Glutamatergic neuron (in vitro differentiated cells): ENCODE results near the gene CPNE7. TPM values are rescaled to one million over a fixed set of nuclear protein-coding genes. Genes with fewer than 3 reads are reported as not detected.

ENCODE experiments used
- DNase-seq: peaks from one replicate; pipeline ENCODE4 v3.0.0; 2022
- H3K27ac Mint-ChIP-seq: one replicate; pipeline ENCODE4 v1.8.0; 2020; ENCODE audit warnings: mild to moderate bottlenecking, mixed read lengths, inconsistent platforms; ENCODE audit not compliant: unreplicated experiment
- H3K27me3 Mint-ChIP-seq: one replicate; pipeline ENCODE4 v1.8.0; 2020; ENCODE audit warnings: mild to moderate bottlenecking, moderate library complexity, mixed read lengths, inconsistent platforms; ENCODE audit not compliant: unreplicated experiment
- H3K36me3 Mint-ChIP-seq: one replicate; pipeline ENCODE4 v1.8.0; 2020; ENCODE audit warnings: mild to moderate bottlenecking, mixed read lengths, inconsistent platforms; ENCODE audit not compliant: unreplicated experiment
- H3K4me1 Mint-ChIP-seq: one replicate; pipeline ENCODE4 v1.8.0; 2020; ENCODE audit warnings: mild to moderate bottlenecking, low read depth, mixed read lengths, inconsistent platforms; ENCODE audit not compliant: unreplicated experiment
- H3K4me3 Mint-ChIP-seq: one replicate; pipeline ENCODE4 v1.8.0; 2020; ENCODE audit warnings: mild to moderate bottlenecking, mixed read lengths, inconsistent platforms; ENCODE audit not compliant: unreplicated experiment
- H3K9me3 Mint-ChIP-seq: one replicate; pipeline ENCODE4 v1.8.0; 2020; ENCODE audit warnings: mild to moderate bottlenecking, moderate library complexity, mixed read lengths, inconsistent platforms; ENCODE audit not compliant: unreplicated experiment
- total RNA-seq: library from RNA; stranded (reverse); fragmentation: NEBNext Ultra II Directional; extraction: Animal tissue kit (Norgen Biotek cat#: 25700); gene quantifications from one replicate; pipeline ENCODE4 v1.2.1, GENCODE V29; 2021; ENCODE audit not compliant: unreplicated experiment
- TF ChIP-seq, protein P1 (sequence below): fragments of 200-600 bp; sonication (generic); IDR thresholded peaks from one replicate; pipeline ENCODE4 v1.5.0; 2021; ENCODE audit not compliant: partially characterized antibody, unreplicated experiment

CPNE7 gene
- total RNA-seq, 1 donor from 2014 or later = 17.8 TPM

DNA sequence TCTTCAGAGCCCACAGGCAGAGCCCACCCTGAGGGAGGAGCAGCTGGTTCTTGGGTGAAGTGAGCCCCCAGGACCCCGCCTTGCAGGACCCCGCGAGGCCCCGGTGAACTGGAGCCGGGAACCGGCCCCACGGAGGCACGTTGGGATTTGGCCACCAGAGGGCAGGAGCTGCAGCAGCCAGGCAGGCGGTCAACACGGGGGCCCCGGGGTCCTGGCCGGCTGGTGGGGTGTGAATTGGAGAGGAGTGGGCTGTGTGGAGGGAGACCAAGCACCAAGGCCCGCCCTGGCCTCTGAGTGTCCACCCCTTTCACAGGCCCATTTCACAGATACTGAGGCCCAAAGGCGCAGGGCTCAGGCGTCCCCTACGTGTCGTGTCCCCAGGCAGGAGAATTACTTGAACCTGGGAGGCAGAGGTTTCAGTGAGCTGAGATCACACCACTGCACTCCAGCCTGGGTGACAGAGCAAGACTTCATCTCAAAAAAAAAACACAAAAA is 40.1 kb downstream of the CPNE7 start:
- peak; percentile 54 for DNase-seq
- Mint-ChIP-seq H3K4me3 (no peak overlapping the region), H3K36me3 (peaks cover 5% of the 10 kb centered on the region), H3K27me3 (peaks cover 10% of the 10 kb centered on the region), H3K27ac (no peak overlapping the region), H3K4me1 (peaks cover 10% of the 10 kb centered on the region), H3K9me3 (peaks cover 6% of the 10 kb centered on the region)
- TF ChIP-seq, protein P1, sequence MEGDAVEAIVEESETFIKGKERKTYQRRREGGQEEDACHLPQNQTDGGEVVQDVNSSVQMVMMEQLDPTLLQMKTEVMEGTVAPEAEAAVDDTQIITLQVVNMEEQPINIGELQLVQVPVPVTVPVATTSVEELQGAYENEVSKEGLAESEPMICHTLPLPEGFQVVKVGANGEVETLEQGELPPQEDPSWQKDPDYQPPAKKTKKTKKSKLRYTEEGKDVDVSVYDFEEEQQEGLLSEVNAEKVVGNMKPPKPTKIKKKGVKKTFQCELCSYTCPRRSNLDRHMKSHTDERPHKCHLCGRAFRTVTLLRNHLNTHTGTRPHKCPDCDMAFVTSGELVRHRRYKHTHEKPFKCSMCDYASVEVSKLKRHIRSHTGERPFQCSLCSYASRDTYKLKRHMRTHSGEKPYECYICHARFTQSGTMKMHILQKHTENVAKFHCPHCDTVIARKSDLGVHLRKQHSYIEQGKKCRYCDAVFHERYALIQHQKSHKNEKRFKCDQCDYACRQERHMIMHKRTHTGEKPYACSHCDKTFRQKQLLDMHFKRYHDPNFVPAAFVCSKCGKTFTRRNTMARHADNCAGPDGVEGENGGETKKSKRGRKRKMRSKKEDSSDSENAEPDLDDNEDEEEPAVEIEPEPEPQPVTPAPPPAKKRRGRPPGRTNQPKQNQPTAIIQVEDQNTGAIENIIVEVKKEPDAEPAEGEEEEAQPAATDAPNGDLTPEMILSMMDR = peak; percentile 52

DNA sequence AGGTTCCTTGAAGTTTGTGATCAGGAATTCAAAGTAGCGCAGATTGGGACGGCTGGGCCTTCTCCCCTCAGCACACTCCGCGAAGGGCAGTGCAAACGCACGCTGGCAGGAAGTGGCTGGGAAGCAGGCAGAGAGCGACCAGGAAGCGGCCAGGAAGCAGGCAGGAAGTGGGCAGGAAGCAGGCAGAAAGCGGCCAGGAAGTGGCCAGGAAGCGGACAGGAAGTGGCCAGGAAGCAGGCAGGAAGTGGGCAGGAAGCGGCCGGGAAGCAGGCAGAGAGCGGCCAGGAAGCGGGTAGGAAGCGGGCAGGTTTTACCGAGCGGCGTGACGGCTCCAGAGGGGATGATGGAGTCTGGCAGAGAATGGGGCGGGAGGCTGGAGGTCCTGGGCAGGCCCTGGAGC is 41.1 kb downstream of the CPNE7 start:
- TF ChIP-seq, protein P1 = no peak
- Mint-ChIP-seq H3K4me3 (no peak overlapping the region), H3K27ac (no peak overlapping the region), H3K36me3 (peaks cover 5% of the 10 kb centered on the region), H3K9me3 (peaks cover 6% of the 10 kb centered on the region), H3K4me1 (peaks cover 10% of the 10 kb centered on the region), H3K27me3 (peaks cover 10% of the 10 kb centered on the region)
- no peak for DNase-seq

DNA sequence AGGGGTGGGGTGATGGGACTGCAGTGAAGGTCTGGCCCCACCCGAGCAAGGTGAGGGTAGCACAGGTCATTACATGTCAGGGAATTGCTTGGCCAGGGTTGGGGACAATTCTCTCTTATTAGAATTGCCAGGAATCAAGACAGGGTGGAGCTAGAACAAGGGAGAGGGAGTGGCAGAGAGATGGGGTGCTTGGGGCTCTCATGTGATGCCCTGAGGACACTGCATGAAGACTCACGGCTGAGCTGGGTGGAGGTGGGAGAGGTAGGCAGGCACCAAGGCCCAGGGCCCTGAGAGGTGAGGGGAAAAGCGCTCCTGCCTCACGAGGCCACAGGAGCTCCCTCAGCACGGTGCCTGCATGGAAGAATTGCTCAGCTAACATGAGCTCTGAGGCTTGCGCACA is 41.5 kb downstream of the CPNE7 start:
- Mint-ChIP-seq H3K9me3 (peaks cover 6% of the 10 kb centered on the region), H3K4me3 (no peak overlapping the region), H3K27ac (no peak overlapping the region), H3K4me1 (peaks cover 12% of the 10 kb centered on the region), H3K36me3 (peaks cover 5% of the 10 kb centered on the region), H3K27me3 (peaks cover 10% of the 10 kb centered on the region)
- DNase-seq = no peak
- TF ChIP-seq, protein P1 = no peak

DNA sequence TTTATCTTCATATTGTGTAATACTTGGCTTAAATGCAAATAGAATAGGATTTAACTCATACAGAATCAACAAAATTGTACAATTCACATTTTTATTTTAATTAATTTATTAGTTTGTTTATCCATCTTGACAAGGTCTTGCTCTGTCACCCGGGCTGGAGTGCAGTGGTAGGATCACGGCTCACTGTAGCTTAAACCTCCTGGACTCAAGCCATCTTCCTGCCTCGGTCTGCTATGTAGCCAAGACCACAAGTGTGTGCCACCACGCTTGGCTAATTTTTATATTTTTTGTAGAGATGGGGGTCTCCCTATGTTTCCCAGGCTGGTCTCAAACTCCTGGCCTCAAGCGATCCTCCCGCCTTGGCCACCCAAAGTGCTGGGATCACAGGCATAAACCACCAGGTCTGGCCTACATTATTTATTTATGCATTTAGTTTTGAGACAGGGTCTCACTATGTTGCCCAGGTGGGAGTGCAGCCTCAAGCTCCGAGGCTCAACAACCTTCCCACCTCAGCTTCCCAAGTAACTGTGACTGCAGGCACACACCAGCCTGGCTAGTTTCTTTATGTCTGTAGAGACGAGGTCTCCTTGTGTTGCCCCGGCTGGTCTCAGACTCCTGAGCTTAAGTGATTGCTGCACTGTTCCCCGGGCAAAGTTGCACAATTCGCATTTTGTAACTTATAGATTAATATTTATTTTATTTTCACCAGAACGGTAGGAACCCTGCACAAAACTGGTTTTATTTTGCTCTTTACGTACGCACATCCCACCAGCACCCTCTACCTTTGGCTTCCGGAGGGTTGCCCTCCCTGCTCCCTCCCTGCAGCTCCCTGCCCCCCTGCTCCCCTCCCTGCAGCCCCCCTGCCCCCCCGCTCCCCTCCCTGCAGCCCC is 42.8 kb downstream of the CPNE7 start:
- Mint-ChIP-seq H3K9me3 (no peaks in the 10 kb centered on the region), H3K27ac (no peak overlapping the region), H3K27me3 (peaks cover 1% of the 10 kb centered on the region), H3K4me3 (no peak overlapping the region), H3K4me1 (peaks cover 5% of the 10 kb centered on the region), H3K36me3 (no peaks in the 10 kb centered on the region)
- no peak for DNase-seq
- TF ChIP-seq, protein P1 = no peak

DNA sequence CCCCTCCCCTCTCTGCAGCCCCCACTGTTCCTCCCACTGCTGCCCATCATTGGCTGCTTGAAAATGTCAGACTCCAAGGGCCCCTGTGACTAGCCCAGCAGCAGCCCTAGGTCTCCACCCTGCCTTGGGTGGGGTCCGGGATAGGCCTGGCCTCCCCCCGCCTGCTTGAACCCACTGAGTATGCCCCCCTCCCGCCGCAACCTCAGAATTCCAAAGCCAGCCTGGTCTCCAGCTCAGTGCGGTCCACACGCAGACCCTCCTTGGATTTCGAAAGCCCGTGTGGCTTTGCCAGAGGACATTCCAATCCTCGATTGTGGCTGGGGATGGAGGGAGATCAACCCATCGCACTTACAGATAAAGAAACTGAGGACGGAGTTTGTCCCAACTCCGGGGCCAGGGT is 44.3 kb downstream of the CPNE7 start:
- Mint-ChIP-seq H3K36me3 (no peaks in the 10 kb centered on the region), H3K4me1 (peaks cover 14% of the 10 kb centered on the region), H3K27ac (no peak overlapping the region), H3K4me3 (no peak overlapping the region), H3K9me3 (peaks cover 4% of the 10 kb centered on the region), H3K27me3 (peaks cover 3% of the 10 kb centered on the region)
- DNase-seq = no peak
- TF ChIP-seq, protein P1 = no peak
